Cardiac muscle cell (in vitro differentiated cells and primary cell): ENCODE data around the gene SASH1. TPM values are rescaled to one million over a fixed set of nuclear protein-coding genes. Genes with fewer than 3 reads are reported as not detected.
A peak's percentile ranks its signal among the peaks of the same experiment; 100 is the strongest.
"Not testable (repeated sequence)": the region's sequence is repeated elsewhere in the genome, so short reads cannot be mapped to it uniquely, and the experiment has no call there.

Experiments used
- DNase-seq, 2 donors: peaks; one replicate each; pipeline versions ENCODE4 v3.0.0 to v3.0.0-alpha.2; 2010 to 2017; ENCODE audit warnings: low read depth in 1 of 2, low spot score in 1 of 2
- H3K27ac ChIP-seq: fragments of 200-600 bp; sonication (generic); 2 replicates; pipeline ENCODE4 v1.5.1; 2016
- H3K27me3 ChIP-seq: fragments of 200-600 bp; sonication (generic); 2 replicates; pipeline ENCODE4 v1.6.0; 2016; ENCODE audit warnings: control low read depth
- H3K36me3 ChIP-seq: fragments of 200-600 bp; sonication (generic); 2 replicates; pipeline ENCODE4 v1.5.1; 2016; ENCODE audit warnings: control low read depth
- H3K4me1 ChIP-seq: fragments of 200-600 bp; sonication (generic); 2 replicates; pipeline ENCODE4 v1.8.1; 2017; ENCODE audit warnings: low read depth, mild to moderate bottlenecking, mixed run types
- H3K4me3 ChIP-seq: fragments of 200-600 bp; sonication (generic); 2 replicates; pipeline ENCODE4 v1.5.1; 2016; ENCODE audit warnings: mild to moderate bottlenecking
- H3K9me3 ChIP-seq: fragments of 200-600 bp; sonication (generic); 2 replicates; pipeline ENCODE4 v1.5.1; 2017; ENCODE audit warnings: low read depth, mild to moderate bottlenecking, control low read depth
- polyA plus RNA-seq: library from polyadenylated mRNA; unstranded; fragments of >200 nt; fragmentation: Nextera tagmentation; extraction: Ambion mirVana; gene quantifications from 2 replicates; pipeline ENCODE4 v1.2.1, GENCODE V29; 2016
- total RNA-seq: library from RNA; depleted of rRNA; stranded (reverse); fragments of >200 nt; gene quantifications from 2 replicates; pipeline ENCODE4 v1.2.3, GENCODE V29; 2016
- TF ChIP-seq, protein P1 (sequence below): IDR thresholded peaks from 2 replicates; pipeline ENCODE4 v1.5.1; 2012; ENCODE audit warnings: low read depth, mild to moderate bottlenecking, low read length

The SASH1 gene
- total and polyA plus RNA-seq, 2 experiments from 2014 or later, result 7.2 to 17.1 TPM

DNA sequence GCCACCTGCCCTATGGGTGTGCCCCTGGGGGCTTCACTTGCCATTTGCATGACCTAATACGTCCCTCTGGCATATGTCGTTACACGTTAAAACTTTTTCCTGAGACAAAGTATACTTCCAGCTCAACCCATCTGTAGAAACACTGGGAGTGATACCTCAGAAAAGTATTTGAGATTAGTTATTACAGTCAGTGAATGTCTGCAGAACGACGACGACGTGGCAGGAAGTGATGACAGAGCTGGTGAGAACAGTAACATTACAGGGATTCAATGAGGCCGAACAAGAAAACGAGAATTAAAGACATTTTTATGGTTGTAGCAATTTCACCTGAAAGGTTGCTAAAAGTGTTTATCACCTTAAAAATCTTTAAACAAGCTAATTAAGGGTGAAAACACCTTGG lies 40.2 kb downstream of the SASH1 start:
- Histone ChIP-seq H3K27ac (no peak overlapping the region), H3K4me3 (no peak overlapping the region), H3K27me3 (no peaks in the 10 kb centered on the region), H3K9me3 (no peaks in the 10 kb centered on the region), H3K4me1 (no peaks in the 10 kb centered on the region), H3K36me3 (no peaks in the 10 kb centered on the region)
- TF ChIP-seq, protein P1, sequence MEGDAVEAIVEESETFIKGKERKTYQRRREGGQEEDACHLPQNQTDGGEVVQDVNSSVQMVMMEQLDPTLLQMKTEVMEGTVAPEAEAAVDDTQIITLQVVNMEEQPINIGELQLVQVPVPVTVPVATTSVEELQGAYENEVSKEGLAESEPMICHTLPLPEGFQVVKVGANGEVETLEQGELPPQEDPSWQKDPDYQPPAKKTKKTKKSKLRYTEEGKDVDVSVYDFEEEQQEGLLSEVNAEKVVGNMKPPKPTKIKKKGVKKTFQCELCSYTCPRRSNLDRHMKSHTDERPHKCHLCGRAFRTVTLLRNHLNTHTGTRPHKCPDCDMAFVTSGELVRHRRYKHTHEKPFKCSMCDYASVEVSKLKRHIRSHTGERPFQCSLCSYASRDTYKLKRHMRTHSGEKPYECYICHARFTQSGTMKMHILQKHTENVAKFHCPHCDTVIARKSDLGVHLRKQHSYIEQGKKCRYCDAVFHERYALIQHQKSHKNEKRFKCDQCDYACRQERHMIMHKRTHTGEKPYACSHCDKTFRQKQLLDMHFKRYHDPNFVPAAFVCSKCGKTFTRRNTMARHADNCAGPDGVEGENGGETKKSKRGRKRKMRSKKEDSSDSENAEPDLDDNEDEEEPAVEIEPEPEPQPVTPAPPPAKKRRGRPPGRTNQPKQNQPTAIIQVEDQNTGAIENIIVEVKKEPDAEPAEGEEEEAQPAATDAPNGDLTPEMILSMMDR, result no peak
- DNase-seq, result peak in 1 of 2 donors; percentile 54

DNA sequence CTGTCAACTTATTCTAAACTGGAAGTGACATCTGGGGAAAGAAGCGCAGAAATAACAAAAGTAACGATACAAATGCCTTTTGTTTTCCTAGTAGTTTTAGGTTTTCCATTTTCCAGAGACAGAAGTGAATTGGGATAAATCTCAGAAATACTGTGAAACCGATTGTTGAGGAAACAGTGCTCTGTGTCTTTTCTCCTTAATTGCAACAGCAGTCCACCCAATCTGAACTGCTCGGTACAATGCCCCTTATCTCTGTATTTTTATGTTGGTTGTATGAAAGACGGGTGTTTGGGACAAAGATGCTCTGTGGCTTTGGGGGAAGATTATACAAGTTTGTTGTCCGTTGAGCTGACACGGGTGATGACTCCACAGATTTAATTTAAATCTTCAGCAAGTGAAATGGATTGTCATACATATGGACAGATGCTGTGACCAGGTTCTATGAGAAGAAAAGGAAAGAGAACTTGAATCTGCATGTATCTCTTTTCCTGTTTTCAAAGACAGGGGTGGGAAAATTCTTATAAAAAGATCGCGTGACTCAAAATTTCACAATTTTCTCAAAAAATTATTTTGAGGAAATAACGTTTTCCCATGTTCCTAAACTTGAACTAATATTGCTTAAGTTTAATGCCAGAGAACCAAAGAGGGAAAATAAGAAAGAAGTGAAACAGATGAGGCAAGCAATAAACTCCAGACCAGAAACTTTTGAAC lies 41.2 kb downstream of the SASH1 start:
- H3K4me3 ChIP-seq, result no peak overlapping the region
- no peaks in the 10 kb centered on the region for H3K4me1 ChIP-seq
- H3K36me3 ChIP-seq, result no peaks in the 10 kb centered on the region
- DNase-seq, result no peak
- H3K27me3 ChIP-seq, result no peaks in the 10 kb centered on the region
- TF ChIP-seq, protein P1, result no peak
- no peak overlapping the region for H3K27ac ChIP-seq
- H3K9me3 ChIP-seq, result no peaks in the 10 kb centered on the region

DNA sequence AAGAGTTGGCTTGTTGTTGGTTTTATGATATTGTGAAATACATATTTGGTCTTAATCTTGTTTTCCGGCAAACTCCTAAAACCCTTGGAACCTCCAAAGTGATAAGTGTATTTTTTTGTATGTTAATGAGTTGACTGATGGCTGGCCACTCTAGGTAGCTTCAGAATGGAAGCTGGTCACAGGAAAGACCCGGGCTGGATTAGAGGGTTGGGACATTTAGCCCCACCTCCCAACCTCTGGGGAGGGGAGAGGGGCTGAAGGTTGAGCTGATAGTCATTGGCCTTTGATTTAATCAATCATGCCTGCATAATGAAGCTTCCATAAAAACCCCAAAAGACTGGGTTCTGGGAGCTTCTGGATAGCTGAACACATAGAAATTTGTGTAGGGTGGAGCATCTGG lies 42.7 kb downstream of the SASH1 start:
- Histone ChIP-seq H3K9me3 (no peaks in the 10 kb centered on the region), H3K4me3 (no peak overlapping the region), H3K4me1 (no peaks in the 10 kb centered on the region), H3K27ac (no peak overlapping the region), H3K27me3 (no peaks in the 10 kb centered on the region), H3K36me3 (no peaks in the 10 kb centered on the region)
- TF ChIP-seq, protein P1, result no peak
- DNase-seq, result no peak

DNA sequence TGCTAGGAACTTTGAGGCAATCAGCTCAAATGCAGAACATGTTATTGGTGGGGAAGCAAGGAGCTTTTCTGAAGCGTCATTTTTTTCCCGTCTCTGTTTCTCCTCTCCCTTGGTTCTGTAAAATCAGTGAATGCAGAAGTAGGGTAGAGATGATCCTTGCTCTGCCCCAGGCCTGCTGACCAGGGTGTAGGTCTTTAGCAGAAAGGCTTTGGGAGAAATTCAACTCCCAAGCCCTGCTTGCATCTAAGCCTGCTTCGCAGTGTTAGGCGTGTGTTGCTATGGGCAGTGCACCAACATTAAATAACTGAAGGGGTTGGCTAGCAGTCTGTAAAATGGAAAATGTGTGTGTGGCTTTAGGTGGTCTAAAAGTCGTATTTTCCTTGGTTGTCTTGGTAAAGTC lies 45.9 kb downstream of the SASH1 start:
- TF ChIP-seq, protein P1, result no peak
- Histone ChIP-seq H3K36me3 (no peaks in the 10 kb centered on the region), H3K4me1 (no peaks in the 10 kb centered on the region), H3K4me3 (no peak overlapping the region), H3K27ac (no peak overlapping the region), H3K27me3 (no peaks in the 10 kb centered on the region), H3K9me3 (no peaks in the 10 kb centered on the region)
- no peak for DNase-seq

DNA sequence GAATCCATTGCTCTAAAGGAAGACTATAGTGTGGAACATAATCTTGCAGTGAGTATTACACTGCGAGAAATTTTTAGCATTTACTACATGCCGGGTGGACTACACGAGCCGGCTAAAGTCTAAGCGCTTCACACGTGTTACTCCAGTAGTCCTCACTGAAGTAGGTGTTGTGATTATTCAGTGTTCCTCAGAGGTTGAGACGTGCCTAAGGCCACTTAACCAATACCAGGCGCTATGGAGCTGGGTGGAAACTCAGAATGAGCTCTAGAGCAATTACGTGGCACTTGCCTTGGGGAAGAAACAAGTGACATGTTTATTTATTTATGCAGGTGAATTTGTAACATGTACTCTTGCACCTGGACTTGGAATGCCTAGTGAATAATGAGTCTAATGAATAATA lies 46.4 kb downstream of the SASH1 start:
- Histone ChIP-seq H3K4me1 (no peaks in the 10 kb centered on the region), H3K9me3 (no peaks in the 10 kb centered on the region), H3K27me3 (no peaks in the 10 kb centered on the region), H3K4me3 (no peak overlapping the region), H3K27ac (no peak overlapping the region), H3K36me3 (no peaks in the 10 kb centered on the region)
- TF ChIP-seq, protein P1, result no peak
- no peak for DNase-seq

DNA sequence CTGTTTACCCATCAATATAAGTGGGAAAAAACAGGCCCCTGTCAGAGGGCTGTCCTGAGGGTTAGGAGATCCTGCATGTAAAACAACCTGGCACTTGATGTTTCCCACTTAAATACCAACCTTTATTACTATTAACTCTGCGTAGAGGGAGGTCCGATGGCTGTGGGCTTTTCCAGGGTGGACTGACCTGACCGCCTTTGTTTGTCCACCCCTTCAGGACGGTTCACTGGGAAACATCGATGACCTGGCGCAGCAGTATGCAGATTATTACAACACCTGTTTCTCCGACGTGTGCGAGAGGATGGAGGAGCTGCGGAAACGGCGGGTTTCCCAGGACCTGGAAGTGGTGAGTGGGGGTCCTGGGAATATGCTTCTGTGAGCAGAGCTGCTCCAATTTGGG lies 47.3 kb downstream of the SASH1 start:
- Histone ChIP-seq H3K36me3 (no peaks in the 10 kb centered on the region), H3K4me3 (no peak overlapping the region), H3K9me3 (no peaks in the 10 kb centered on the region), H3K27ac (no peak overlapping the region), H3K4me1 (no peaks in the 10 kb centered on the region), H3K27me3 (no peaks in the 10 kb centered on the region)
- no peak for DNase-seq
- TF ChIP-seq, protein P1, result no peak

DNA sequence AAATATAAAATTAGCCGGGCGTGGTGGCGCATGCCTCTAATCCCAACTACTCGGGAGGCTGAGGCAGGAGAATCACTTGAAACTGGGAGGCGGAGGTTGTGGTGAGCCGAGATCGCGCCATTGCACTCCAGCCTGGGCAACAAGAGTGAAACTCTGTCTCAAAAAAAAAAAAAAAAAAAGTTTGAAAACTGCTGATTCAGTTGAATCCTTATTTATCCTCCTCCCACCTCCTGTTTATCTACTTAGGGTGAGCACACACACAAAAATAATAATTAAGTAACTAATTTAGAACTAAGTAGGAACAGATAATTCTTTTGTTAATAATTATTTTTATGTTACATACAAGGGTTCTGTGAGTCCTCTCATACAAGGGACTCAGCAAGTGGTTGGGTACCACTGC lies 49.5 kb downstream of the SASH1 start:
- H3K27ac ChIP-seq, H3K4me1 ChIP-seq, H3K9me3 ChIP-seq, DNase-seq, H3K4me3 ChIP-seq, H3K27me3 ChIP-seq, H3K36me3 ChIP-seq: not testable (repeated sequence)
